ENCODE results near the gene SULT1C2. TPM values are rescaled to one million over a fixed set of nuclear protein-coding genes. Genes with fewer than 3 reads are reported as not detected.

SULT1C2 gene
- total and polyA plus RNA-seq, 4 donors = 1.7 to 20.5 (median 3.7) TPM

GRCh38 chr2:108243566-108243965 lies 45.1 kb upstream of the SULT1C2 start:
- ATAC-seq (ENCODE audit: insufficient read depth, low FRiP score) (no peak), DNase-seq (no peak)
- Histone ChIP-seq H3K27me3 (ENCODE audit: control insufficient read depth in 3 of 3, insufficient read depth in 3 of 3, low read length in 2 of 3) (no peaks in the 10 kb centered on the region), H3K4me1 (ENCODE audit: control insufficient read depth in 5 of 5, insufficient read depth in 5 of 5, low read length in 5 of 5) (no peaks in the 10 kb centered on the region), H3K9ac (ENCODE audit: insufficient read depth in 1 of 2, low read length in 2 of 2) (no peak overlapping the region), H3K27ac (ENCODE audit: low read depth in 1 of 2, low read length in 1 of 2) (no peak overlapping the region), H3K36me3 (ENCODE audit: control insufficient read depth in 4 of 4, insufficient read depth in 4 of 4, low read length in 4 of 4) (no peaks in the 10 kb centered on the region), H3K4me3 (no peak overlapping the region), H3K9me3 (ENCODE audit: control insufficient read depth in 4 of 4, insufficient read depth in 3 of 4, low read length in 3 of 4) (peaks cover 0 to 4% (median 2%) of the 10 kb centered on the region in 4 donors)
- 76 to 77% methylated on average over 1 of the region's 1 CpG for WGBS, 2 donors
- TF ChIP-seq, protein P1, sequence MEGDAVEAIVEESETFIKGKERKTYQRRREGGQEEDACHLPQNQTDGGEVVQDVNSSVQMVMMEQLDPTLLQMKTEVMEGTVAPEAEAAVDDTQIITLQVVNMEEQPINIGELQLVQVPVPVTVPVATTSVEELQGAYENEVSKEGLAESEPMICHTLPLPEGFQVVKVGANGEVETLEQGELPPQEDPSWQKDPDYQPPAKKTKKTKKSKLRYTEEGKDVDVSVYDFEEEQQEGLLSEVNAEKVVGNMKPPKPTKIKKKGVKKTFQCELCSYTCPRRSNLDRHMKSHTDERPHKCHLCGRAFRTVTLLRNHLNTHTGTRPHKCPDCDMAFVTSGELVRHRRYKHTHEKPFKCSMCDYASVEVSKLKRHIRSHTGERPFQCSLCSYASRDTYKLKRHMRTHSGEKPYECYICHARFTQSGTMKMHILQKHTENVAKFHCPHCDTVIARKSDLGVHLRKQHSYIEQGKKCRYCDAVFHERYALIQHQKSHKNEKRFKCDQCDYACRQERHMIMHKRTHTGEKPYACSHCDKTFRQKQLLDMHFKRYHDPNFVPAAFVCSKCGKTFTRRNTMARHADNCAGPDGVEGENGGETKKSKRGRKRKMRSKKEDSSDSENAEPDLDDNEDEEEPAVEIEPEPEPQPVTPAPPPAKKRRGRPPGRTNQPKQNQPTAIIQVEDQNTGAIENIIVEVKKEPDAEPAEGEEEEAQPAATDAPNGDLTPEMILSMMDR (IDR thresholded peaks at IDR 0.05; ENCODE audit: control extremely low read depth, extremely low read depth) = no peak

DNA sequence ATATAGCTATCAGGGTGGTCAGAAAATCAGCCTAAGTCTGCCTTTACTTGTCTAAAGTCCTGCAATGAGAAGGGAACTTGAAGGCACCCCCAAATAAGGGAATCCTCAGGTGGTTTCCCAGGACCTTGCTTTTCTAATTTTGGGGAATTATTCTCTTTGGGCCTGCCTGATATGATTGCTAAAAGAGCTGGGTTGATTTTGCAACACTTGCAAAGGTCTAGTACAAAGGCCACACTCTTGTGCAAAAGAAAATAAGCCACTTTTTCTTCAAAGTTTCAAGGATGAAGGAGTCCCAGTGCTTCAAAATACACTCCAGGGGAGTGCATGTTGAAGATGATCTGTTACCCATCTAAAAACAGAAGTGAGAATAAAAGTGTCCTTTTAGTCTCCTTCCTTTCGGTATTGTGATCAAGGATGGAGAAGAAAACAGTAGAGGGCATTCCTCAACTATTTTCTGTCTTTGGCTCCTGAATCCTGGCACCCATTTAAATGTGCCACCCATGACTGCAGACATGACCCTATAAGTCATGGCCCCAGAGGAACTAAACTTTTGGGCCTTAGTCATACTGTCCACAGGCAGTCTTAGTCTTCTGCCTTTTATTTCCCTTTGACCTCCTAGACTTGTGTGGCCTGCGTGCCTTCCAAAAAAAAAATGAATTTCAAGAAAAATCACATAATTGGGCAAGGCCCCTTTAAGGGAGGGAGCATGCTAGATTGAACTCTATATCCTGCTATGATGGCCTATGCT lies 43.9 kb upstream of the SULT1C2 start:
- H3K9ac ChIP-seq (ENCODE audit: insufficient read depth in 1 of 2, low read length in 2 of 2) = no peak overlapping the region
- no peak overlapping the region for H3K4me3 ChIP-seq
- no peak overlapping the region for H3K27ac ChIP-seq (ENCODE audit: low read depth in 1 of 2, low read length in 1 of 2)
- no peaks in the 10 kb centered on the region for H3K27me3 ChIP-seq (ENCODE audit: control insufficient read depth in 3 of 3, insufficient read depth in 3 of 3, low read length in 2 of 3)
- 82 to 89% methylated on average over 2 of the region's 2 CpGs for WGBS, 2 donors
- H3K4me1 ChIP-seq (ENCODE audit: control insufficient read depth in 5 of 5, insufficient read depth in 5 of 5, low read length in 5 of 5) = no peaks in the 10 kb centered on the region
- no peaks in the 10 kb centered on the region for H3K36me3 ChIP-seq (ENCODE audit: control insufficient read depth in 4 of 4, insufficient read depth in 4 of 4, low read length in 4 of 4)
- TF ChIP-seq, protein P1 (IDR thresholded peaks at IDR 0.05; ENCODE audit: control extremely low read depth, extremely low read depth) = no peak
- DNase-seq = no peak
- no peak for ATAC-seq (ENCODE audit: insufficient read depth, low FRiP score)
- peaks cover 0 to 4% (median 2%) of the 10 kb centered on the region in 4 donors for H3K9me3 ChIP-seq (ENCODE audit: control insufficient read depth in 4 of 4, insufficient read depth in 3 of 4, low read length in 3 of 4)

- Histone ChIP-seq H3K9ac (ENCODE audit: insufficient read depth in 1 of 2, low read length in 2 of 2) (no peak overlapping the region), H3K36me3 (ENCODE audit: control insufficient read depth in 4 of 4, insufficient read depth in 4 of 4, low read length in 4 of 4) (no peaks in the 10 kb centered on the region), H3K4me1 (ENCODE audit: control insufficient read depth in 5 of 5, insufficient read depth in 5 of 5, low read length in 5 of 5) (no peaks in the 10 kb centered on the region), H3K9me3 (ENCODE audit: control insufficient read depth in 4 of 4, insufficient read depth in 3 of 4, low read length in 3 of 4) (no peaks in the 10 kb centered on the region), H3K27ac (ENCODE audit: low read depth in 1 of 2, low read length in 1 of 2) (no peak overlapping the region), H3K4me3 (no peak overlapping the region), H3K27me3 (ENCODE audit: control insufficient read depth in 3 of 3, insufficient read depth in 3 of 3, low read length in 2 of 3) (no peaks in the 10 kb centered on the region)
- WGBS, 2 donors = 24 to 60% methylated on average over 1 of the region's 1 CpG
- ATAC-seq (ENCODE audit: insufficient read depth, low FRiP score) (no peak), DNase-seq (peak in 1 of 3 donors; percentile 6)
- TF ChIP-seq, protein P1 (IDR thresholded peaks at IDR 0.05; ENCODE audit: control extremely low read depth, extremely low read depth) = no peak
These were observed 35.6 kb upstream of the SULT1C2 start for GRCh38 chr2:108253106-108253505.

Data from lung (tissue), 12 donors.